Heart left ventricle (tissue), 13 donors: ENCODE results near the gene COQ4.

Experiments used
- CTCF ChIP-seq, 12 donors: fragments of 200-600 bp; sonication (generic) in 4 of 12; IDR thresholded peaks; one replicate each; pipeline versions ENCODE4 v1.5.0 to v1.8.0; 2018 to 2022; ENCODE audit warnings: antibody characterized with exemption in 12 of 12, mild to moderate bottlenecking in 5 of 12
- POLR2A ChIP-seq, 2 donors: fragments of 450-650 bp; IDR thresholded peaks; one replicate each; pipeline ENCODE4 v1.6.1; 2017; ENCODE audit warnings: antibody characterized with exemption in 2 of 2, mild to moderate bottlenecking in 2 of 2, moderate library complexity in 2 of 2
- donor health status: ischemic (EF 13 %, LVEDD 7.1; RV severe dilation, severe dysfunction).
- donor health status: DM: no; HTN: yes; CAD: no.
- donor health status: DM: no; HTN: no; CAD: no.
- donor health status: ischemic (EF 25% LVEDD 6.9; RV normal size, moderate dysfunction).
- donor health status: ischemic (EF 25% LVEDD 5.7; RV mildly dilated, moderate dysfunction).
- donor health status: ischemic (EF 35%, LVEDD 5.7; RV mildly dilated, moderate dysfunction).
- donor health status: nonischemic (EF 11% LVEDD 7.7; RV severe dilation, severe dysfunction).
- donor health status: DM: yes; HTN: yes; CAD: no.
- donor health status: PGD.
- donor health status: ischemic (EF 29% LVEDD 5.4; RV normal size, mild dysfunction).
- donor health status: nonischemic (EF 23%, LVEDD 6.1; RV moderate dilation, normal function).

DNA sequence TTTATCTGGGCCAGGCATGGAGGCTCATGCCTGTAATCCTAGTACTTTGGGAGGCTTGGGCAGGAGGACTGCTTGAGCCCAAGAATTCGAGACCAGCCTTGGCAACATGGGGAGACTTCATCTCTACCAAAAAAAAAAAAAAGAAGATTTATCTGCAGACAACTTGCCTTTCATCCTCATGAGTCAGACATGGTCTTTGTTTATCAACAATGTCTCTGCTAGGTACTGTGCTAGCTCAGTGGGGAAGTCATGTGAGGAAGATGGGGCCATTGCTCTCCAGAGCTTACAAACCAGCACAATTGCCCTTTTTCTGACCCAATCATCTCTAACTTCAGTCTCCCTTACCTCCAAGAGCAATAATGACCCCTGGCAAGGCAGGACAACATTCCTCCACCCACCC lies 50.1 kb downstream of the COQ4 start:
- TF ChIP-seq POLR2A (IDR thresholded peaks at IDR 0.05): no peak
- TF ChIP-seq CTCF (IDR thresholded peaks at IDR 0.05): no peak
